A204.1 (cell line): ENCODE measurements around the gene TRABD2B.

ENCODE experiments used
- FAIRE-seq: peaks from 2 replicates; lab custom pipeline; 2012; peaks lifted over from hg19 to GRCh38; lab: Jason Lieb, UNC

TRABD2B gene

GRCh38 chr1:47794081-47794480 is 203.1 kb downstream of the TRABD2B start:
- no peak for FAIRE-seq

GRCh38 chr1:47793563-47793962 is 203.6 kb downstream of the TRABD2B start:
- FAIRE-seq, result no peak

- no peak for FAIRE-seq
Measured at GRCh38 chr1:47792779-47793178, 204.4 kb downstream of the TRABD2B start.

DNA sequence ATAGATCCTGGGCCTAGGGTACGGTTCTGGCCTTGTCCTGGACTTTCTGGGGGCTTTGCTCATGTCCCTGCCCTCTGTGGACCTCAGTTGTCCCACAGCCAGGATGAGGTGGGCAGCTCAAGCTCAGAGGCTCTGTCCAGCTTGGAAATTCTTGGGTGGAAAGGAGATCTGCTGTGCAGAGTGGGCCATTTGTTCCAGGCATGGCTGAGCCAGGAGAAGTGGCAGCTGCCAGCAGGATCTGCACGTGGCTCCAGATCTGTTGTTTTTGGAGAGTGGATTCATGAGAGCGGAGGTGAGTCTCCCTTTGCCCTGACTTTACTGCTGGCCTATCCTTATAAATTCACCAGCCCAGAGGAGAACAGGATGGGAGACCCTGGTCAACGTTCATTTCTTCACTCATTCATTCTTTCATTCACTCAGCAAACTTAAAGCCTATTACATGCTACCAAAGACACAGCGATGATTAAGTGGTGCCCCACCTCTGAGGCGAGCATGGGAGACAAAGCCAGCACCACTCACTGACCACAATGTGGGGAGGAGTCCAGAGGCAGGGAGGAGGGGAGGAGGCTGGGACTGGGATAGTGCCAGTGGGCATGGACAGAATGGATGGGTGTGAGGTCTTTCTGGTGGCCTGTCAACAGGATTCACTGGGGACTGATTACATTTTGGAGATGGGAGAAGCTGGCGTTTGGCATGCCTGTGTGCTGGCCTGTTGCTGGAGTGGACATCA is 205.1 kb downstream of the TRABD2B start:
- FAIRE-seq, result no peak

- no peak for FAIRE-seq
Measured at GRCh38 chr1:47788761-47789160, 208.4 kb downstream of the TRABD2B start.

DNA sequence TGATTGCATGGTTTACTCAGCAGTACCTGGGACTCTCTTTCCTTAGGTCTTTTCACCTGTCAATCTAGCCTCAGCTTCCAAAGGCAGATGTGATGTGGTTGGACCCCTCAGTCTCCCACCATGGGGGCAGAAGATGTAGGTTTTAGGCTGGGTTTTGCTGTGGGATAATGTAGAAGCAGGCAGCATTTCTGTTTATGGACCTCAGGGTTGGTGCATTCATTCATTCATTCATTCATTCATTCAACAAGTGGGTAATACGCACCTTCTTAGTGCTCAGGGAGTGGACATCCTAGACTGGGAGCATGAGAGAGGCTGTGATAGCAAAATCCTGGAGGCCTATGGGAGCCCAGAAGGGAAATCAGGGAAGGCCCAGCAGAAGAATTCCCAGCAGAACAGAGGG is 209.6 kb downstream of the TRABD2B start:
- FAIRE-seq, result no peak

DNA sequence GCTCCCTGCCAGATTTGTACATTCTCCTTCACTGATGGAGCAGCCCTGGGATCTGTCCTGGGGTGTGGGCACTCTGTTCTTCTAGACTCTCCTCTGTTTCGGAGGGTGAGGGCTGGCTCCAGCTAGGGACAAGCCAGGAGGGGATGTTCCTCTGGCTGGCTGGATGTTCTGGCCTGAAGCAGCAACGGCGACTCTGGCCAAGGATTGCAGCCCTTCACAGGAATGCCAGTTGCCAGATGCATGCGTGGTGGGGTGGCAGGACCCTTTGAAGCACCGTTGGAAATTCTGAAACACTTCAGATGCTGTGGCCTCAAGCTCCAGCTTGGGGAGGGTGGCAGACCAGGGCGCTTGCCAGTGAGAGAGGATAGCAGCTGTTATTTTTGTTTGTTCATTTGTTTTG is 210.9 kb downstream of the TRABD2B start:
- no peak for FAIRE-seq

DNA sequence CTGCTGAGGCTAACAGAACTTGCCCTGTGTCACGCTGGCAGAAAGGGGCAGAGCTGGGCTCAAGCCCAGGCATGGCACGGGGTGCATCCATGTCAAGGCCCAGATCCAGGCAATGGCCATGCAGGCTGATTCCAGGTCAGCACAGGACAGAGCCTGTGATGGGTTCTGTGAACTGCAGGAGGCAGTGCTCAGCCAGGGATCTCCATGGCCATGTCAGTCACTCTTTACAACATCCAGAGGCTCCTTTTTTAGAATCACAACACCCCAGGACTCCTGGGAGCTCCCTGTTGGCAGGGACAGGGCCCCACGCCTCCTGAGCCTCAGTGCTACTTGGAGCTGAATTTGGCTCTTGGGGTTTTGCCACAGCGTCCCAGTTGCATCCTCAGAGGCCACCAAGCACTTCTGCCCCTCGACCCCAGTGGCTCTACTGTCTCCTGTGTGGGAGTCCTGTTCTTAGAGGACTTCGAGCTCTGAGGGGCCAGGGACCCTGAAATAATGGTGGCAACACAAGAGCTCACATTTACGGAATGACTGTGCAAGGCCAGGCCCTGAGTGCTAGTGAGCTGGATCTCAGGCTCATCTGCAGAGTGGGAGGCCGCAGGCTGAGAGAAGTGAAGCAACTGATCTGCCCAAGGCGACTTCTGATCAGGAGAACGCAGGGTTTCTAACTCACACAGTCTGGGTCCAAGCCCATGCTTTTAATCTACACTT is 211.5 kb downstream of the TRABD2B start:
- no peak for FAIRE-seq

- FAIRE-seq, result no peak
Measured at GRCh38 chr1:47785118-47785517, 212.1 kb downstream of the TRABD2B start.

DNA sequence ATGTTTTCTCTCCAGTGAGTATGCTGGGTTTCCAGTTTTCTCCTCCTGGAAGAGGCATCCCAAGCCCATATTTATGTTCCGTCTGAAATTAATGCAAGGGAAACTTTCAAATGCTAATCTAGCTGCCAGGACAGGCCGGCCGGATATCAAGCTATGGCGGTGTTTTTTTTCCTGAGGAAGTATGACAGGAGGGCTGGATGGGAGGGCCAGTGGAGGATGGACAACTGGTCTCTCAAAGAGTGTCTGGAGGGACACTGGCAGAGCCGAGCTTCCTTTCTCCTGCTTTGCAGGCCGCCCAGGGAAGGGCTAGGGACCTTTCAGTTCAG is 212.7 kb downstream of the TRABD2B start:
- no peak for FAIRE-seq

- no peak for FAIRE-seq
Measured at GRCh38 chr1:47783638-47784496, 213.3 kb downstream of the TRABD2B start.

- no peak for FAIRE-seq
Measured at GRCh38 chr1:47782414-47783166, 214.6 kb downstream of the TRABD2B start.

DNA sequence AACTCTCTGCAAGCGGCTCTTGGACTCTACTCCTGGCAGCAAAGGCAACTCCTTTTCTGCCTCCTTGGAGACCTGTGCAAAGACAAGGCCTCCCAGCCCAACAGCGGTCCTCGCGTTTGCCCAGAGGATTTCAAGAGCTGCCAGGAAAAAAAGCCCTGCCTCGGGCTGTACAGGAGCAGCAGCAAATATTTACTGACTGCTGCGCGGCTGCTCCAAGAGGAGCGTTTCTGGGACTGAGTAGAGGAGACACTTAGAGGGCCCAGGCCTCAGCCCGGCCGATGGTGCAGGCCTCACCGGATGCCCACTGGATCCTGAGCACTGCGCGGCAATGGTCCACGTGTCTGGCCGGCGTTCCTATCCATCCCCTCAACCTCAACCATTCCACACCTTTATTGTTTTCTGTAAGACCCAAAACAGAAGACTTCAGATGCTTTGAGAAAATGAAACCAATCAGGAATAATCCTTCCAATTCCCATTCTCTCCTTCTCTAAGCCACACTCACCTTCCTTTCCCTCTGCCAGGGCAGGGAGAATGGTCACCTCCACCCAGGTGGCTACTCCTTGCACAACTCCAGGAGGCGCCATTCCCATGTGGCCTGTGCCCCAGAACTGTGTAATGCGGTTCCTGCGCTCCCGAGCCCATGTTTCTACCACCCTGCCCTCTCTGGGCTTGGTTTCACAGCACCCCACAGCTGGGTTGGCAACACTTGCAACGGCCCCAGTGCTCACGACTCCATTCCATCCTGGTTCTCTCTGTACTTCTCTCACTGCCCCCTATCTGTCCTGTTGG is 215.8 kb downstream of the TRABD2B start:
- no peak for FAIRE-seq

DNA sequence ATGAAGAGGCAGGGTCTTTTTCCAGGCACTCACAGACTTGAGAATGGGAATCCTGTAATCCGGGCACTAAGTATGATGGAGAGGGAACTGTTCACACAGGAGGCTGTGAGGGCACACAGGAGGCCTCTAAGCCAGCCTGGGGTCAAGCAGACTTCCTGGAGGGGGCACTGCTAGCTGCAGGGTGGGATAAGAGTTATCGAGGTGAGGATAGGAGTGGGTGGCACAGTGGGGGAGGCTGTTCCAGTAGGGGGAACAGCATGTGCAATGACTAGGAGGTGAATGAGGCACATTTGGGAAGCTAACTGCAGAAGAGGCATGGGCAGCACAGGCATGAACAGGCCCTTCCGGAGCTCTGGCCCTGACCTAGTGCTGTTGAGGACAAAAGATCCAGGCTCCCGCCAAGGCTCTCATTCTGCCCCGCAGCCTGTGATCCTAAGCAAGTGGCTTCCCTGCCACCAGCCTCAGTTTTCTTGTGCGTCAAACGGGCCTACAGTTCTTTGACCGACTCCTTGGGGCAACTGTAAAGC is 216.7 kb downstream of the TRABD2B start:
- no peak for FAIRE-seq

DNA sequence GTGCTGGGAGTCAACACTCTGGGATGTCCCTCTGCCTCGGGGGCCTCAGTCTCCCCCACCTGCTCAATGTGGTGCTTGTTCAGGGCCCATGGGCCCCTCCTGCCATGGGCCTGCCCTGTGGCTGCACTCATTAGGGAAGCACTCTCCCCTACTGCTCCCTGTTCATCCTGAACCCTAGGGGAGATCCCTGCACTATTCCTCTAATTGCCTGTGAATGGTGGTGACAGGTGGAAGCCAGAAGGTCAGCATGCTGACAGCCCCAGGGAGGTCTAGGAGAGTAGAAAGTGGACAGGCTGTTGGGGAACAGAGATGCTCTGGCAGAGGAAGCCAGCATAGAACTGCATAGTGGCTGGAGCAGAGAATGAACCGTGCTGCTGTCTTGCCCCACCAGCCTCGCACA is 217.6 kb downstream of the TRABD2B start:
- FAIRE-seq, result no peak

DNA sequence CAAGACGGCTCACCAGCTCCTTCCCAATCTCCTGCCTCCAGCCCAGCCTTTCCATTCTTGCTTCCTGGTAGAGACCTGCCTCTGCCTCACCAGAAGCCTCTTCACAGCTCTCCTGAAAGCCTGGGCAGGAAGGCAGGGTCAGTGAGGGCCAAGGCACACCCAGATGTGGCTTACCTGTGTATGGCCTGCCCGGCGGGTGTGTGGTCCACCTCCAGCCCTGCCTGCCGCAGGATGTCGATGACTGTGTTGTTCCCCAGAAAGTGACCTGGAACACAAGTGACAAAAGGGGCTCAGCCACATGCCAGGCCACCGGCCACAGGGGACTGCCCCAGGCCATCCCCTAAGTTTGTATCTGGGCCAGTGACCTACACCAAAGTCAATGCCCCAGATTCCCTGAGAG is 218.9 kb downstream of the TRABD2B start:
- FAIRE-seq, result no peak

GRCh38 chr1:47777322-47777721 is 219.9 kb downstream of the TRABD2B start:
- no peak for FAIRE-seq

DNA sequence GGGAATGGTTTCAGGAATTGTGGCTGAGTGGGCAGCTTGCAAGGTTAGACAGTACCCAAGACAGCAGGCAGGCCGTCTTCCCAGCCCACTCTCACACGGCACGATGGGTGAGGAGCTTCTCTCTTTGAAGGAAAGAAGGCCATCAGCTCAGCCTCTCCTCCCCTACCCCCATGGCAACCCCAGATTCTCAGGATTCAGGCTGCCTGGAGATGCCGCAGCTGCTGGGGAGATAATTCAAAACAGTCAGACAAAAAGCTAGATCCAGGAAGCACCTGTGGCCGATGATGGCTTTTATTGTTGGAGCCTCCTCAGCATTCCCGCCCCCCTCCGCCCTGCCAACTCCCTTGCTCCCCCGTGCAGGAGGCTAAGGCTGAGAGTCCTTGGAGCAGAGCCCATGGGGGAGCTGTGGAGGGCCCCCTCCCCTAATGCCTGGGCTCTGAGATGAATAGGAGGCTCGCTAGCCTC is 220.5 kb downstream of the TRABD2B start:
- FAIRE-seq, result no peak

DNA sequence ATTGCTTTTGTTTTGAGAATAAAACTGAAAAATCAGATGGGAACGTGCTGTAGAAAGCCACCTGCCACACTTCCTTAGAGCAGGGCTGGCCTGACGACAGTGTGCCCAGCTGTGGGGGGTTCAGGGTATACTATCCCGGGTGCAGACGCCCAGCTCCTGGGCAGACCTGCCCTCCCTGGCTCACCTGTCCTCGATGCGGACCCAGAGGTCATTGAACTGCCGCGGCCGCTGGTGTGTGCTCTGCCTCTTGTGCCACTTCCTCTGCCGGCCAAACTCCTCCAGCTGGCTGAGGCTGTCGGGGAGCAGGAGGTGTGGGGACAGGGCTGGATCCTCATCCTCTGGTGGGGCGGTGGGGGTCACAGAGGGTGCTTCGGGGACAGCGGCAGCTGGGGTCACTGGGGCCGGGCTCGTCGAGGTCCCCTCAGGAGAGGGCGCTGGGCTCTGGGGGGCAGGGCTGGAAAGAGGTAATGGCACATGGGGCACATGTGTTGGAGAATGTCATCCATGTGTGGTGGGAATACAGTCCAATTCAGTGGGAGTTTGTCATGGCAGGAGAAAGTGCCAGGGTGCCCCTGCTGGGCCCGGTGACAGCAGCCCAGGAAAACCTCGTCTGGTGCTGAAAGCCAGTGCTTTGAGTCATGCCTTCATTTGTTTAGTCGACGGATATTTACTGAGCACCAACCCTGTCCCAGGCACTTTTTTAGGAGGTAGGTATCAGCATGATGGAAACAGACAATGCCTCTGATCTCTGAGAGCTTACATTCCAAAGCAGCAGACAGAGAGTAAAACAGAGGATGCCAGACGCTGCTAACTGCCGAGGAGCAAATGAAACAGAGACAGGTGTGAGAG is 222.0 kb downstream of the TRABD2B start:
- no peak for FAIRE-seq

DNA sequence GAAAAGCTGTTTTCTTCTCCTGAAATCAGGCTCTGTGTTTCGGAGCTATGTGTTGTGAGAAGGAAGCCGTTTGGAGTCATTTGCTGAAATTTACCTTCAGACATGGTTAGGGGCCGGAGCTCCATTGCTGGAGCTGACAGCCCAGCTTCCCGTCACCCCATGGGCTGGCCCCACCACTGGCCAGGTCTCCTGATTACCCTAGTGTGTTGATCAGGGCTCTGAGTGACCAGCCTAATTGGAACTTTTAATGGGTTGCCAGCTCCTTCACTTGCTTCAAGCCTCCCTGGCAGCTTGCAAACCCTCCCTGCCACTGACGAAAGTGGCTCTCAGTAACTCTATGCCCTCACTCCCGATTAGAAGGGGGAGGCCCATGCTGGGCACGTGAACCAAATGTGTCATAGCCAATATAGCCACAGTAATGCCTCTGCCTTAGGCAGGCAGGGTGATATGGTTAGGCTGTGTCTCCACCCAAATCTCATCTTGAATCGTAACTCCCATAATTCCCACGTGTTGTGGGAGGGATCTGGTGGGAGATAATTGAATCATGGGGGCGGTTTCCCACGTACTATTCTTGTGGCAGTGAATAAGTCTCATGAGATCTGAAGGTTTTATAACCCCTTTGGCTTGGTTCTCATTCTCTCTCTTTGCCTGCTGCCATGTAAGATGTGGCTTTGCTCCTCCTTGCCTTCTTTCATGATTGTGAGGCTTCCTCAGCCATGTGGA is 224.1 kb downstream of the TRABD2B start:
- no peak for FAIRE-seq
